ENCODE measurements around the gene EPYC. TPM values are rescaled to one million over a fixed set of nuclear protein-coding genes. Genes with fewer than 3 reads are reported as not detected.

Gene EPYC
- polyA plus RNA-seq, 1 donor from 2014 or later = not detected

DNA sequence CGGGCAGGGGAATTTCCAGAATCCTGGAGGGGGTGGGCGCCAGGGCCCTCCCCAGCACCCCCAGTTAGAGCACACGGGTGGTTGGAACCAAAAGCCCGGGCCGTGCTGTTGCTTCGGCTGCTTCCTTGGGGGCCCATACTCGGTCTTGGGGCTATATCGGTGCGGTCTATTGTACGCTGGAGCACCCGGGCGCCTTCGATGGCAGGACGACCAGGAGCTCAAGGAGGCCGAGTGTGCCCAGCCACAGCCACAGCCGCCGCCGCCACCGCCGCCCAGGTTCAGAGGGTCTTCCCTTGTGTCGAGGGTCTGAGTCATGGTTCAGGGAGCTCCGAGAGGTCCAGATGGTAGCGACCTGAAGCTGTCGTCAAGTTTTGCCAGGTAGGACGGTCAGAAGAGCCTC lies 50.3 kb downstream of the EPYC start:
- no peak overlapping the region for H3K4me3 Mint-ChIP-seq
- no peak overlapping the region for H3K27ac Mint-ChIP-seq
- H3K9me3 Mint-ChIP-seq = no peaks in the 10 kb centered on the region
- no peaks in the 10 kb centered on the region for H3K4me1 Mint-ChIP-seq
- H3K27me3 Mint-ChIP-seq = no peaks in the 10 kb centered on the region
- no peaks in the 10 kb centered on the region for H3K36me3 Mint-ChIP-seq

DNA sequence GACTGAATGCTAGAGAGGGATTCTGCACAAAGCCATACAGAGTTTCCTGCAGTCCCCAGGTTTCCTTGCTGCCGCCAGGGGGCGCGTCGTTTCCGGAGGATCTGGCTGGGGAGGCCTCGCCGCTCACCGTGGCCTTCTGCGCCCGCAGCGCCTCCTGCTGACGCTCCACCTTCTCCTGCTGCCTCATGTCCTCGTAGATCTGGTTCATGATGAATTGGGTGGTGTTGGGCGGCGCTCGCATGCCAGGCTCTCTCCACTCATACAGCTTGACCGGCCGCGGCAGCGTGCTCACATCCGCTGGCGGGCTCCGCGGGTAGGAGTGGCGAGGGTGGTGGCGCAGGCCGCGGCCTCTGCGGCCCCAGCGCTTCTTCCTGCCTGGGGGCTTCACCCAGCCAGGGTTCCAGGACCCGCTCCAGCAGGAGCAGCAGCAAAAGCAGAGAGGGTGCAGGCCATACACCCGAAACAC lies 50.8 kb downstream of the EPYC start:
- Mint-ChIP-seq H3K9me3 (no peaks in the 10 kb centered on the region), H3K36me3 (no peaks in the 10 kb centered on the region), H3K4me1 (no peaks in the 10 kb centered on the region), H3K27ac (no peak overlapping the region), H3K4me3 (no peak overlapping the region), H3K27me3 (no peaks in the 10 kb centered on the region)

GRCh38 chr12:90951432-90952105 lies 53.2 kb downstream of the EPYC start:
- Mint-ChIP-seq H3K9me3 (no peaks in the 10 kb centered on the region), H3K4me1 (no peaks in the 10 kb centered on the region), H3K27me3 (no peaks in the 10 kb centered on the region), H3K27ac (no peak overlapping the region), H3K36me3 (no peaks in the 10 kb centered on the region), H3K4me3 (no peak overlapping the region)

- no peaks in the 10 kb centered on the region for H3K36me3 Mint-ChIP-seq
- H3K9me3 Mint-ChIP-seq = no peaks in the 10 kb centered on the region
- no peak overlapping the region for H3K27ac Mint-ChIP-seq
- no peaks in the 10 kb centered on the region for H3K27me3 Mint-ChIP-seq
- H3K4me1 Mint-ChIP-seq = no peaks in the 10 kb centered on the region
- no peak overlapping the region for H3K4me3 Mint-ChIP-seq
These were observed 56.9 kb downstream of the EPYC start for GRCh38 chr12:90947869-90948268.

- no peaks in the 10 kb centered on the region for H3K36me3 Mint-ChIP-seq
- no peak overlapping the region for H3K27ac Mint-ChIP-seq
- H3K9me3 Mint-ChIP-seq = no peaks in the 10 kb centered on the region
- H3K4me1 Mint-ChIP-seq = no peaks in the 10 kb centered on the region
- H3K27me3 Mint-ChIP-seq = no peaks in the 10 kb centered on the region
- H3K4me3 Mint-ChIP-seq = no peak overlapping the region
These were observed 59.6 kb downstream of the EPYC start for GRCh38 chr12:90945070-90945649.

DNA sequence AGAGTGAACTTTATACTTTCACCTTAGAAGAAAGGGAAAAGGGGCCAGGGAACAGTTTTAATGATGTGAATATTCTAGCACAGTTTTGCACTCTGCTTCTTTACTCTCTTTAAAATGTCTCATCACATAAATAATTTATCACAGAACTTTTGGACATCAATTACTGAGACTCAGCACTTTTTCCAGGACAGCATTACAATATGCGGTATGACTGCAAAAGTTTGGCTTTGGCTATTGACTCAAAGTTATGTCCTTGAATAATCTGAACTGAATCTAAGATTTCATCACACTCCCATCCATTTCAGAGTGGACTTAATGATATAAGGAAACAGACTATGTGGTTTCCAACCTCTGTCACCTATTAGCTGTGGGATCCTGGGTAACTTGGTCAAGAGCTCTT lies 61.5 kb downstream of the EPYC start:
- Mint-ChIP-seq H3K27me3 (peaks cover 4% of the 10 kb centered on the region), H3K27ac (no peak overlapping the region), H3K36me3 (peaks cover 2% of the 10 kb centered on the region), H3K4me3 (no peak overlapping the region), H3K4me1 (no peaks in the 10 kb centered on the region), H3K9me3 (no peaks in the 10 kb centered on the region)

DNA sequence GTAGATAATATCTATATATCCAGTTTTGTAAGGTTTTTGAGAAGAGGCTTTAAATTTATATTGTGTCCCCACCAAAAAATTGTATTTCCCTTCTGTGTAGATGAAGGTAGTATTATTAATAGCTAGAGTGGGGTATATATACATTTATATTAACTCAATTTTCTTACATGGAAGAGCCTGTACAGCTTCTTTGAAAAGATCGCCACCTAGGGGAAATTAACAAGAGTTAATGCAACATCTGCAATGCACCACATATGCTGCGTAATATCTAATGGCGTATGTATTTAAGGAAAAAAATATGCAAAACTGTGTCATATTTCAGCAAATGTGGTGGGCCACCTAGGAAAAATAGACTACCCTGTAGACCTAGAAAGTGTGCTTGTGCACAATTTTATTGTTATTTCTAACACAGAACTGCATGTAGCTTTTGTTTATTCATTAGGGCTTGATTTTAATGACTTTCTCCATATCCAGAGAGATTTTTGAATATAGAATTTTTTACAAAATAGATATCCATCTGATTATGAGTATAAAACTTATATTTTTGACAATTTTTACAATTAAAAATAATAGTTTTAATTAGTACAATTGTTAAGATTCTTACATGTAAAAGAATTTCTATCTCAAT lies 63.8 kb downstream of the EPYC start:
- H3K27ac Mint-ChIP-seq = no peak overlapping the region
- no peak overlapping the region for H3K4me3 Mint-ChIP-seq
- peaks cover 2% of the 10 kb centered on the region for H3K36me3 Mint-ChIP-seq
- no peaks in the 10 kb centered on the region for H3K9me3 Mint-ChIP-seq
- peaks cover 8% of the 10 kb centered on the region for H3K27me3 Mint-ChIP-seq
- H3K4me1 Mint-ChIP-seq = no peaks in the 10 kb centered on the region

- Mint-ChIP-seq H3K4me1 (no peaks in the 10 kb centered on the region), H3K27ac (no peak overlapping the region), H3K4me3 (no peak overlapping the region), H3K9me3 (no peaks in the 10 kb centered on the region), H3K36me3 (peaks cover 2% of the 10 kb centered on the region), H3K27me3 (peaks cover 8% of the 10 kb centered on the region)
These were observed 65.4 kb downstream of the EPYC start for GRCh38 chr12:90939382-90939781.

DNA sequence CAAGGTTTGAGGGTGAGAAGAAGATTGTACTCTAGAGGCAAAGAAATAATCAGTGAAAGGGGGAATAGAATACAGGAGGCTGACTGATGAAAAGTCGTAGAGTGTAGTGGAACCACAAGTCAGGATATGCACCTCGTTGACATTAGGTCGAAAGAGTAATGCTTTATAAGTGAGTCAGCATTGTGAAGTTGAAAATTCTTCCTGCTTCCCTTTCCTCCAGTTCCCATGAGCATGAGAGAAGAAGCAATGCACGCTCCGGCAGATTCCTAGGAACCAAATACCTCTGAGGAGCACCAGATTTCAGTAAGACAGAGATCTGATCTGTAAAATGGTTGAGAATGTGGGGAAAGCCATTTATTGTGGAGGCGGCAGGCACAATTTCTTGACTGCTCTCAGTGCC lies 66.3 kb downstream of the EPYC start:
- no peak overlapping the region for H3K4me3 Mint-ChIP-seq
- H3K4me1 Mint-ChIP-seq = no peaks in the 10 kb centered on the region
- peaks cover 8% of the 10 kb centered on the region for H3K27me3 Mint-ChIP-seq
- no peak overlapping the region for H3K27ac Mint-ChIP-seq
- peaks cover 2% of the 10 kb centered on the region for H3K36me3 Mint-ChIP-seq
- no peaks in the 10 kb centered on the region for H3K9me3 Mint-ChIP-seq

GRCh38 chr12:90937651-90938050 lies 67.1 kb downstream of the EPYC start:
- Mint-ChIP-seq H3K9me3 (peaks cover 0 to 2% (median 0%) of the 10 kb centered on the region in 3 donors), H3K4me1 (no peaks in the 10 kb centered on the region), H3K27ac (no peak overlapping the region), H3K27me3 (peaks cover 8% of the 10 kb centered on the region), H3K36me3 (peaks cover 2% of the 10 kb centered on the region), H3K4me3 (no peak overlapping the region)

GRCh38 chr12:90936230-90937005 lies 68.4 kb downstream of the EPYC start:
- peaks cover 8% of the 10 kb centered on the region for H3K27me3 Mint-ChIP-seq
- peaks cover 2% of the 10 kb centered on the region for H3K36me3 Mint-ChIP-seq

GRCh38 chr12:90925562-90925961 lies 79.2 kb downstream of the EPYC start:
- H3K27ac Mint-ChIP-seq = no peak overlapping the region
- H3K4me1 Mint-ChIP-seq = no peaks in the 10 kb centered on the region
- no peak overlapping the region for H3K4me3 Mint-ChIP-seq
- H3K36me3 Mint-ChIP-seq = no peaks in the 10 kb centered on the region
- peaks cover 2% of the 10 kb centered on the region for H3K27me3 Mint-ChIP-seq
- peaks cover 1 to 14% (median 4%) of the 10 kb centered on the region in 3 donors for H3K9me3 Mint-ChIP-seq

More at GRCh38 chr12:90936230-90937005, 68.4 kb downstream of the EPYC start:
- no peaks in the 10 kb centered on the region for H3K4me1 Mint-ChIP-seq
- no peak overlapping the region for H3K4me3 Mint-ChIP-seq
- peaks cover 0 to 8% (median 0%) of the 10 kb centered on the region in 3 donors for H3K9me3 Mint-ChIP-seq
- H3K27ac Mint-ChIP-seq = peak overlapping the region in 1 of 3 donors; percentile 1

GRCh38 chr12:90924406-90924805 lies 80.4 kb downstream of the EPYC start:
- peaks cover 0 to 10% (median 2%) of the 10 kb centered on the region in 3 donors for H3K9me3 Mint-ChIP-seq
- H3K4me3 Mint-ChIP-seq = no peak overlapping the region
- no peaks in the 10 kb centered on the region for H3K36me3 Mint-ChIP-seq
- no peak overlapping the region for H3K27ac Mint-ChIP-seq
- H3K27me3 Mint-ChIP-seq = peaks cover 2% of the 10 kb centered on the region
- no peaks in the 10 kb centered on the region for H3K4me1 Mint-ChIP-seq

GRCh38 chr12:90922145-90922627 lies 82.6 kb downstream of the EPYC start:
- H3K4me3 Mint-ChIP-seq = no peak overlapping the region

DNA sequence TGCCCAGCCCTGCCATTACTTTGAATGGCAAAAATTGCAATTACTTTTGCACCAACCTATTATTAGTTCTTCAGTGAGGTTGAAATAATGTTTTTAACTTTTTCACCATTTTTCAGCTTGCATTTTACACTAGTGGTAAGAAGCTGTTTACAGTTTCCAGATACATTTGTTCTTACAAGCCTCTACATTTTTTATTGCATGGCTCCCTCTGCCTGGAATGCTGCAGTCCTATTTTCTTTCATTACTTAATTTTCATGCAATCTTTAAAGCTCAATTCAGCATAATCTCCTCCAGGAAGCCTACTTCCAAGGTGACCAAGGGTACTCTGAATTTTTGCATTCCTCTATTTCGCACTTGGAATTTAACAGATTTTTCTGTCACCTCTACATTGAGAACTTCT lies 83.2 kb downstream of the EPYC start:
- Mint-ChIP-seq H3K27ac (no peak overlapping the region), H3K27me3 (no peaks in the 10 kb centered on the region), H3K4me1 (no peaks in the 10 kb centered on the region), H3K36me3 (no peaks in the 10 kb centered on the region), H3K4me3 (no peak overlapping the region), H3K9me3 (no peaks in the 10 kb centered on the region)

More at GRCh38 chr12:90922145-90922627, 82.6 kb downstream of the EPYC start:
- H3K27ac Mint-ChIP-seq = no peak overlapping the region
- no peaks in the 10 kb centered on the region for H3K36me3 Mint-ChIP-seq
- peaks cover 2% of the 10 kb centered on the region for H3K27me3 Mint-ChIP-seq
- no peaks in the 10 kb centered on the region for H3K9me3 Mint-ChIP-seq
- no peaks in the 10 kb centered on the region for H3K4me1 Mint-ChIP-seq

Measured in IgD-negative memory B cell (primary cell).